Left renal cortex interstitium (tissue), 4 donors: ENCODE data around the gene CPAMD8. TPM values are rescaled to one million over a fixed set of nuclear protein-coding genes. Genes with fewer than 3 reads are reported as not detected.

Source experiments
- DNase-seq, 4 donors: peaks; one replicate each; pipeline ENCODE4 v3.0.0-alpha.2; 2013; ENCODE audit warnings: low read depth in 4 of 4, low spot score in 2 of 4, missing footprints in 1 of 4
- polyA plus RNA-seq, 4 donors: library from polyadenylated mRNA; unstranded; fragments of 120-200 nt; gene quantifications; one replicate each; pipeline ENCODE4 v1.2.1, GENCODE V29; 2013; ENCODE audit not compliant: insufficient read length in 4 of 4

CPAMD8 gene
- polyA plus RNA-seq, 4 donors, result 32.8 to 61.5 (median 45.7) TPM

DNA sequence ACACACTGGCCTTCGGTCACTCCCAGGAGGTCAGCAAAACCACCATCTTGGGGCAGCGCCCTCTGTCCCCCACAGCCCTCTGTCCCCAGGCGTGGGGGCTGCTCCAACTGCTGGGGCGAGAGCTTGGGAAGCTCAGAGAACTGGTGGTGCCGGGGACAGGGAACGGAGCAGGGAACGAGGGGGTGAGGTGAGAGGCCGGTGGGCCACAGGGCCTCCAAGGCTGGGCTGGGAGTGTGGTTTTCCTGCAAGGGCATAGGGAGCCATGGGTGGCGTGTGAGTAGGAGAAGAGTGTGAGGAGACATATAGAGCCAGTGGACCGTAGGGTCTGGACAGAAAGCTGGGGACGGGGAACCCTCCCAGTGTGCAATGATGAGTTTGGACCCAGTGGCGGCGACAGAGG lies 103.7 kb downstream of the CPAMD8 start:
- no peak for DNase-seq

DNA sequence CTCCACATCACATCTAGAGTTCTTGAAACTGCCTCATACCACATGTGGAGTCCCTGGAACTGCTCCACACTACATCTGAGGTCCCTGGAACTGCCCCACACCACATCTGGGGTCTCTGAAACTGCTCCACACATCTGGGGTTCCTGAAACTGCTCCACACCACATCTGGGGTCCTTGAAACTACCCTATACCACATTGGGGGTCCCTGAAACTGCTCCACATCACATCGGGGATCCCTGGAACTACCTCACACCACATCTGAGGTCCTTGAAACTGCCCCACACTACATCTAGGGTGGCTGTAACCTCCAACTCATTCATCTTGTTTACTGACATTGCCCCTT lies 104.0 kb downstream of the CPAMD8 start:
- no peak for DNase-seq

DNA sequence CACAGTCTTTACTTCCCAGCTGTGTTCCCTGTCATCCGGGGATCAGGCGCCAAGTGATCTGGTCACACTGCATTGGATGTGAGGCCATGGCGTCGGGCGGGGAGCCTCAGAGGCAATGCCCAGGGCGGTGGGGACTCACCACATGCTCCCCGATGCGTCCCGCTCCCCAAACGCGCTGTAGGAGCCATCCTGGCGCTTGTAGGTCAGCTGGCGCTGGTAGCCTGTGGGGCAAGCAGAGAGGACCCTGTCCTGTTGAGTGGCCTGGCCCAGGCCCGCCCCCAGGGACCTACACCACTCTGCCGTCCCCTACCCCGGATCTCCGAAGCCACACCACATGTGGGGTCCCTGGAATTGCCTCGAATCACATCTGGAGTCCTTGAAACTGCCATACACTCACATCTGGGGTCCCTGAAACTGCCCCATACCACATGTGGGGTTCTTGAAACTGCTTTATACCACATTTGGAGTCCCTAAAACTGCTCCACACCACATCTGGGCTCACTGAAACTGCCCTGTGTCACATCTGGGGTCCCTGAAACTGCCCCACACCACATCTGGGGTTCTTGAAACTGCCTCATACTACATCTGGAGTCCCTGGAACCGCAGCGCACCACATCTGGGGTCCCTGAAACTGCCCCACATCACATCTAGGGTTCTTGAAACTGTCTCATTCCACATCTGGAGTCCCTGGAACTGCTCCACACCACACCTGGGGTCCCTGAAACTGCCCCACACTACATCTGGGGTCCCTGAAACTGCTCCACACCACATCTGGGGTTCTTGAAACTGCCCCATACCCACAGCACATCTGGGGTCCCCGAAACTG lies 104.6 kb downstream of the CPAMD8 start:
- no peak for DNase-seq

DNA sequence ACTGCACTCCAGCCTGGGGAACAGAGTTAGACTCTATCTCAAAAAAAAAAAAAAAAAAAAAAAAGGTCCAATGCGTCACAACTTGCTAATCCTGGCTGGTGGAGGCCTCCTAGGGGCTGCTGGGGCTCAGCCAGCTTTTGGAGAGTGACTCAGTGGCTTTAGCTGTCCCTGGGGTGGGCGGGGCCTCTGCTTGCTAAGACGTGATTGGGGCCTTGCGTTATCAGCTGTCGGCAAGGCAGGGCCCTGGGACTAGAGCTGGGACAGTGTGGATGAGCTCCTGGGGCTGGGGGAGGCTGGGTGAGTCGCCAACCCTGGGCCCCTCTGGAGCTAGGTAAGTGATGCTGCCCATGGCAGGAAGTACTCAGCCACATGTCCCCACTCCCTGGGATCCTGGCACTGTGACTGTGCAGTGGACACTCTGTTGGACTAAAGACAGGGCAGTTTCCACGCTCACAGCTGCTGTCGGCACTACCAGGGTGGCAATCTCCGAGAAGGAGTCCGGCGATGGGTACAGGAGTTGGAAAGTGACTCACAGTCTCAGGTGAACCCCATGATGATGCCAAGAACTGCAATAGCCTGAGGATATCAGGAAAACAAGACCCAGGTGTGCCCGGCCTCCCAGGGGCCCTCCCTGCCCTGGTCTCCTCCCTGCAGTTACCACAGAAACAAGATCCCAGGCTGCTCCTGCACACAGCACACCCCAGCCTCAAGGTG lies 105.6 kb downstream of the CPAMD8 start:
- DNase-seq, result no peak

- DNase-seq, result no peak
These were observed 107.1 kb downstream of the CPAMD8 start for GRCh38 chr19:16919496-16919895.

GRCh38 chr19:16917401-16917800 lies 109.2 kb downstream of the CPAMD8 start:
- DNase-seq, result no peak

- no peak for DNase-seq
These were observed 110.9 kb downstream of the CPAMD8 start for GRCh38 chr19:16915734-16916133.

GRCh38 chr19:16915135-16915534 lies 111.5 kb downstream of the CPAMD8 start:
- no peak for DNase-seq

DNA sequence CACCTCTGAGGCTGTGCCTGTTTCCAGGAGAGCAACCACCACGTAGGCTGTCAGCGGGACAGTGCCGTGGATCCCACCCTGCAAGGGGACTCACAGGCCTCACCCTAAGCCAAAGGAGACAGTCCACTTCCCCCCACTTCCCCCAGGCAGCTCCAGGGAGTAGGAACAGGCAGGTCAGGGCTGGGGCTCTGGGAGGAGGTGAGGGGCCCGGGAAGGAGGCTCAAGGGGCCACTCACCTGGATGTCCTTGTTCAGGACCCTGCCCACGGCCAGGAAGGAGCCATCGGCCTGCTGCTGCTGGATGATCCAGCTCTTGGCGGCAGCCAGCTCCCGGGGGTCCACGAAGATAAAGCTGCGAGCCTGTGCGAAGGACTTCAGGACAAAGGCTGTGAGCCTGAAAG lies 112.2 kb downstream of the CPAMD8 start:
- DNase-seq, result no peak

DNA sequence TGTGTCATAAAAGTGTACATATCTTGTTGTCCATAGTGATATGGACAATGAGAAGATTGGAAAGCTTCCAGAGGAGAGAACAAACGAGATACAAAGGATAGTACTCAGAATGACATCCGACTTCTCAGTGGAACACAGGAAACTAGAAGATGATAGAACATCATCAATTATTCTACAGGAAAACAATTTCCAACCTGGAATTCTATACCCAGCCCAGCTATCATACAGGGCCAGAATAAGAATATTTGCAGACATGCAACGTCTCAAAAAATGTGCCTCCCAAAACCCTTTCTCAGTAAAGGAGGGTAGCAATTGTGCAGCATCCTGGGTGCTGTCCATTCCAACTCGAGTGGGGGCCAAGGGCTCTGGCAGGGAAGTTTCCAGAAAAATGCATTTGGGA lies 113.8 kb downstream of the CPAMD8 start:
- no peak for DNase-seq

- DNase-seq, result no peak
These were observed 115.6 kb downstream of the CPAMD8 start for GRCh38 chr19:16911046-16911445.

DNA sequence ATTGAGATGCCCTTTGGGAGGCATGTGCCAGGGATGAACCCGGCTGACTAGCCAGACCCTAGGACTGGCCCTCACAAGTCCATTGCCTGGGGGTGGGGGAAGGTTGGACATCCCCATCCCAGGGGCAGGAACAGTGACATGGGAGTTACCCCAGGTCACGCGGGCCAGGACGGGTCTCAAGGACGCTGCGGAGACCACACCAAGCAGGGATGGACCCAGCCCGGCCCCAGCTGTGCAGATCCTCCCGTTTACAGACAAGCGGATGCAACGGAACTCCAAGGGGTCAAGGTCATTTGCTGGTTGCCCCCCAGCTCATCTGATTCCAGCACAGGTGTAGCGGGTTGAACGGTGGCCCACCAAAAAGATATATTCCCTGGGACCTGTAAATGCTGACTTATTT lies 117.9 kb downstream of the CPAMD8 start:
- no peak for DNase-seq

DNA sequence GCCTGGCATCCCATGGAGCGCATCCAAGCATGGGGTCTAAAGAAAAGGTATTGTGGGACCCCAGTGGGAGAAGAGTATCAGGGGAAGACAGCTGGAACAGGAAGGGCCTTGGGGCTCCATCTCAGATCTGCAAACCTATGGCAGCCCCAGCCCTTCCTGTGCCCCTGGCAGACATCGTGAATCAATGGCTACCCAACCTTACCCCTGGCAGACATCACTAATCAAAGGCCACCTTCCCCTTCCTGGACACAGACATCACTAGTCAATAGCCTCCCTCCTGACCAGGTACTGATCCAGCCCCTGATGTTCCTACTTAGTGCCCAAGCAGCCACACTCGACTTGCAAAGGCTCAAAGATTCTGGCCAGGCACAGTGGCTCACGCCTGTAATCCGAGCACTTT lies 122.0 kb downstream of the CPAMD8 start:
- no peak for DNase-seq

- DNase-seq, result no peak
These were observed 123.3 kb downstream of the CPAMD8 start for GRCh38 chr19:16903347-16903746.

DNA sequence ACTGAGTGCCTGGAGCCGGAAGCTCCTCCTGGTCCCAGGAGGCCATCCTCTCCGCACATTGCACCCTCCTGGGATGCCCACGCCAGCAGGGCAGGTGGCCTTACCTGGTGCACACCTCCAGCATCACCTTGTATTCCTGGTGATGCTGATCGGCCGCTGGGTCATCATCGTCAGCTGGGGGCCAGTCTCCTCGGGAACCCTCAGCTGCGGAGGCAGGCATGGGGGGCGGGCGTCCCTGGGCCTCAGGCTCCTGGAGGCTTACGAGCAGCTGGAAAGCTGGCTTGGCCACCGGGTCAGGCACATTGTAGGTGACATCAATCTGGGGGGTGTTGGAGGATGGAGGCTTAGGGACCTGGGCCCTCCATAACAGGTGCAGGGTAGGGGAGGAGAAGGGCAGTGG lies 124.1 kb downstream of the CPAMD8 start:
- no peak for DNase-seq

GRCh38 chr19:16901491-16902175 lies 125.0 kb downstream of the CPAMD8 start:
- DNase-seq, result no peak

GRCh38 chr19:16899566-16900075 lies 127.0 kb downstream of the CPAMD8 start:
- DNase-seq, result no peak

GRCh38 chr19:16898361-16899015 lies 128.1 kb downstream of the CPAMD8 start:
- DNase-seq, result peak in 1 of 4 donors; percentile 34

GRCh38 chr19:16897856-16898161 lies 128.8 kb downstream of the CPAMD8 start:
- peak in 1 of 4 donors; percentile 13 for DNase-seq

- DNase-seq, result peak; percentile 66 to 85 (median 79)
These were observed 129.4 kb downstream of the CPAMD8 start for GRCh38 chr19:16897029-16897855.
